Smooth muscle cell of bladder (primary cell): ENCODE data around the gene MTHFSD. TPM values are rescaled to one million over a fixed set of nuclear protein-coding genes. Genes with fewer than 3 reads are reported as not detected.

Source experiments
- total RNA-seq: library from RNA; depleted of rRNA; stranded (reverse); fragments of >200 nt; gene quantifications from 2 replicates; pipeline ENCODE4 v1.2.3, GENCODE V29; 2014

Gene MTHFSD
- total RNA-seq = 13.1 and 14.8 TPM in 2 replicates

GRCh38 chr16:86554917-86555703, at the start of gene MTHFSD:
TSS of gene MTHFSD (minus strand) at chr16:86555235. CDS start at chr16:86555184, 51 bp downstream.

GRCh38 chr16:86578061-86578599, 23.1 kb upstream of the MTHFSD start, which contains the start of gene FOXL1:
TSS of gene FOXL1 (plus strand) at chr16:86578549. CDS start at chr16:86578724, 175 bp downstream.

GRCh38 chr16:86566601-86566965, 11.5 kb upstream of the MTHFSD start, which contains the start of gene FOXC2:
TSS of gene FOXC2 (plus strand) at chr16:86566829. CDS start at chr16:86567336, 507 bp downstream.

GRCh38 chr16:86510465-86511261, 44.4 kb downstream of the MTHFSD start, which contains the start of gene FOXF1:
TSS of gene FOXF1 (plus strand) at chr16:86510527. CDS start at chr16:86510570, 43 bp downstream.

Other genes starting within 250 kb of the MTHFSD start
- 11.8 and 15.6 TPM in 2 replicates for gene FOXF1, start 44.7 kb downstream of the MTHFSD start, total RNA-seq
- 0.14 and 0.18 TPM in 2 replicates for gene FOXC2, start 11.6 kb upstream of the MTHFSD start, total RNA-seq
- gene FOXL1, start 23.3 kb upstream of the MTHFSD start, total RNA-seq = 2.7 and 3.1 TPM in 2 replicates